WTC11 (cell line): ENCODE measurements around the gene RYR1. TPM values are rescaled to one million over a fixed set of nuclear protein-coding genes. Genes with fewer than 3 reads are reported as not detected.

ENCODE experiments used
- ARID4B ChIP-seq: sonication (generic); formaldehyde crosslinking; IDR thresholded peaks from 2 replicates; pipeline ENCODE4 v1.8.0; 2023; ENCODE audit warnings: missing genetic modification reagents, mild to moderate bottlenecking, borderline replicate concordance
- CBFB ChIP-seq: sonication (generic); formaldehyde crosslinking; IDR thresholded peaks from 2 replicates; pipeline ENCODE4 v1.8.1; 2022; ENCODE audit warnings: mild to moderate bottlenecking, low read depth, missing genetic modification reagents
- CTCF ChIP-seq: fragments of 200-600 bp; IDR thresholded peaks from 2 replicates; pipeline ENCODE4 v1.8.0; 2022; ENCODE audit warnings: antibody characterized with exemption
- GTF2I ChIP-seq: fragments of 250-450 bp; sonication (Bioruptor Pico); conservative IDR thresholded peaks from 2 replicates; pipeline ENCODE4 v1.4.0; 2021; ENCODE audit warnings: mild to moderate bottlenecking
- NFE2L1 ChIP-seq: sonication (generic); formaldehyde crosslinking; IDR thresholded peaks from 2 replicates; pipeline ENCODE4 v1.8.1; 2023; ENCODE audit warnings: missing genetic modification reagents
- PRDM15 ChIP-seq: sonication (generic); formaldehyde crosslinking; IDR thresholded peaks from 2 replicates; pipeline ENCODE4 v1.8.0; 2022; ENCODE audit warnings: missing genetic modification reagents
- TEAD1 ChIP-seq: sonication (generic); formaldehyde crosslinking; IDR thresholded peaks from 2 replicates; pipeline ENCODE4 v1.8.0; 2022; ENCODE audit warnings: mild to moderate bottlenecking, missing genetic modification reagents
- TEAD4 ChIP-seq: sonication (generic); formaldehyde crosslinking; IDR thresholded peaks from 2 replicates; pipeline ENCODE4 v1.8.0; 2022; ENCODE audit warnings: mild to moderate bottlenecking, missing genetic modification reagents
- USF1 ChIP-seq: sonication (generic); formaldehyde crosslinking; IDR thresholded peaks from 2 replicates; pipeline ENCODE4 v1.8.0; 2022; ENCODE audit warnings: mild to moderate bottlenecking, missing genetic modification reagents
- ZBTB43 ChIP-seq: sonication (generic); formaldehyde crosslinking; IDR thresholded peaks from 2 replicates; pipeline ENCODE4 v1.8.1; 2023; ENCODE audit warnings: mild to moderate bottlenecking, missing genetic modification reagents
- ZNF263 ChIP-seq: sonication (generic); formaldehyde crosslinking; IDR thresholded peaks from 2 replicates; pipeline ENCODE4 v1.8.1; 2022; ENCODE audit warnings: low read depth, mild to moderate bottlenecking, moderate library complexity, missing genetic modification reagents
- ZNF281 ChIP-seq: sonication (generic); formaldehyde crosslinking; IDR thresholded peaks from 2 replicates; pipeline ENCODE4 v1.8.0; 2023; ENCODE audit warnings: mild to moderate bottlenecking, missing genetic modification reagents
- ZNF416 ChIP-seq: fragments of 250-450 bp; sonication (Bioruptor Pico); IDR thresholded peaks from 2 replicates; pipeline ENCODE4 v1.9.0; 2021; ENCODE audit warnings: mild to moderate bottlenecking, inconsistent platforms
- total RNA-seq: library from RNA; stranded (reverse); gene quantifications from 3 replicates; pipeline ENCODE4 v1.2.3, GENCODE V29; 2021

Gene RYR1
- total RNA-seq, 1 experiment from 2014 or later, result 24.2 TPM

GRCh38 chr19:38519168-38519567 is 85.7 kb downstream of the RYR1 start (continued):
- TF ChIP-seq ZNF281 (CRISPR knock-in tag), result no peak
- TF ChIP-seq GTF2I (CRISPR knock-in tag), result no peak
- TF ChIP-seq NFE2L1 (CRISPR knock-in tag), result no peak
- no peak for TF ChIP-seq TEAD4 (CRISPR knock-in tag)
- TF ChIP-seq ZBTB43 (CRISPR knock-in tag), result no peak
- no peak for TF ChIP-seq USF1
- no peak for TF ChIP-seq ARID4B
- no peak for TF ChIP-seq PRDM15
- TF ChIP-seq CBFB (CRISPR knock-in tag), result no peak
- no peak for TF ChIP-seq ZNF263 (CRISPR knock-in tag)
- no peak for TF ChIP-seq ZNF416 (CRISPR knock-in tag)
- TF ChIP-seq CTCF, result no peak
- no peak for TF ChIP-seq TEAD1 (CRISPR knock-in tag)
- TF ChIP-seq, all 79 proteins: peak for 0
